ENCODE measurements around the gene PCDHA13.

DNA sequence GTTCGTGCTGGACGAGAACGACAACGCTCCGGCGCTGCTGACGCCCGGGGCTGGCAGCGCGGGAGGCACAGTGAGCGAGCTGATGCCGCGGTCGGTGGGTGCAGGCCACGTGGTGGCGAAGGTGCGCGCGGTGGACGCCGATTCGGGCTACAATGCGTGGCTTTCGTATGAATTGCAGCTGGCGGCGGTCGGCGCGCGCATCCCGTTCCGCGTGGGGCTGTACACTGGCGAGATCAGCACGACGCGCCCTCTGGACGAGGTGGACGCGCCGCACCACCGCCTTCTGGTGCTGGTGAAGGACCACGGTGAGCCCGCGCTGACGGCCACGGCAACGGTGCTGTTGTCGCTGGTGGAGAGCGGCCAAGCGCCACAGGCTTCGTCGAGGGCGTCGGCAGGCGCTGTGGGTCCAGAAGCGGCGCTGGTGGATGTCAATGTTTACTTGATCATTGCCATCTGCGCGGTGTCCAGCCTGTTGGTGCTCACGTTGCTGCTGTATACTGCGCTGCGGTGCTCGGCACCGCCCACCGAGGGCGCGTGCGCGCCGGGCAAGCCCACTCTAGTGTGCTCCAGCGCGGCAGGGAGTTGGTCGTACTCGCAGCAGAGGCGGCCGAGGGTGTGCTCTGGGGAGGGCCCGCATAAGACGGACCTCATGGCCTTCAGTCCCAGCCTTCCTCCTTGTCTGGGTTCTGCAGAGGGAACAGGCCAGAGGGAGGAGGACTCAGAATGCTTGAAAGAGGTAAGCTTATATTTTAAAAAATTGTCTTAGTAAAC, 2.2 kb downstream of the PCDHA13 start:
- TF ChIP-seq CTCF (conservative IDR thresholded peaks at IDR 0.05 in 1 of 2, IDR thresholded peaks at IDR 0.05 in 1 of 2; ENCODE audit: extremely low read depth in 1 of 2, insufficient read depth in 1 of 2, low read depth in 1 of 2, low read length in 2 of 2) (no peak), EZH2 (IDR thresholded peaks at IDR 0.05; ENCODE audit: borderline replicate concordance, low read length) (no peak)
